H1 (cell line): ENCODE data around the gene PHRF1. TPM values are rescaled to one million over a fixed set of nuclear protein-coding genes. Genes with fewer than 3 reads are reported as not detected.

Experiments used
- CTCF ChIA-PET: fragments of 300-600 bp; sonication (Branson Sonifier 250); formaldehyde crosslinking; loops from one replicate; lab custom pipeline; 2021; ENCODE audit not compliant: partially characterized antibody; lab: Charles Lee
- POLR2A ChIA-PET: fragments of 300-600 bp; sonication (Branson Sonifier 250); formaldehyde crosslinking; loops from one replicate; lab custom pipeline; 2021; ENCODE audit warnings: inconsistent platforms; ENCODE audit not compliant: partially characterized antibody; lab: Charles Lee
- DNase-seq, 2 experiments: peaks; one replicate each; pipeline versions ENCODE4 v3.0.0 to v3.0.0-alpha.2; 2010 to 2022; ENCODE audit warnings: low spot score in 2 of 2, low read depth in 1 of 2, mixed read lengths in 1 of 2
- FAIRE-seq: peaks from 2 replicates; lab custom pipeline; 2011; peaks lifted over from hg19 to GRCh38; lab: Jason Lieb, UNC
- H2AFZ ChIP-seq: 2 replicates; pipeline ENCODE4 v1.8.1; 2012; ENCODE audit warnings: low read length, inconsistent platforms
- H2AK5ac ChIP-seq: 2 replicates; pipeline ENCODE4 v1.6.1; 2013; ENCODE audit warnings: low read depth, low read length
- H2BK120ac ChIP-seq: replicated peaks from 2 replicates; pipeline ENCODE3; 2013; ENCODE audit warnings: low read depth, low read length, inconsistent platforms
- H2BK12ac ChIP-seq: 2 replicates; pipeline ENCODE4 v1.6.1; 2013; ENCODE audit warnings: low read depth, low read length
- H2BK15ac ChIP-seq: 2 replicates; pipeline ENCODE4 v1.6.1; 2013; ENCODE audit warnings: low read length
- H2BK20ac ChIP-seq: 2 replicates; pipeline ENCODE4 v1.6.1; 2013; ENCODE audit warnings: low read length
- H2BK5ac ChIP-seq: 2 replicates; pipeline ENCODE4 v1.6.1; 2013; ENCODE audit warnings: low read depth, low read length
- H3K14ac ChIP-seq: 2 replicates; pipeline ENCODE4 v1.6.1; 2013; ENCODE audit warnings: inconsistent platforms; ENCODE audit not compliant: insufficient read length
- H3K18ac ChIP-seq: 2 replicates; pipeline ENCODE4 v1.6.1; 2013; ENCODE audit warnings: low read length; ENCODE audit errors: extremely low read depth
- H3K23ac ChIP-seq: 2 replicates; pipeline ENCODE4 v1.6.1; 2013; ENCODE audit warnings: inconsistent platforms; ENCODE audit not compliant: insufficient read length
- H3K23me2 ChIP-seq: 2 replicates; pipeline ENCODE4 v1.6.1; 2013; ENCODE audit warnings: low read depth, low read length
- H3K27ac ChIP-seq: 2 replicates; pipeline ENCODE4 v1.6.1; 2011; ENCODE audit warnings: low read depth, low read length, inconsistent platforms
- H3K27me3 ChIP-seq, 4 experiments: replicated peaks in 1 of 4; 1 replicate in 1 of 4; 2 replicates in 3 of 4; pipeline versions ENCODE4 v1.6.1 to v1.8.1; 2011 to 2013; ENCODE audit warnings: low read length in 3 of 4, mild to moderate bottlenecking in 3 of 4, inconsistent platforms in 2 of 4, mixed read lengths in 2 of 4, moderate library complexity in 1 of 4; ENCODE audit not compliant: control insufficient read depth in 3 of 4, insufficient read depth in 3 of 4; ENCODE audit errors: extremely low read depth in 1 of 4
- H3K36me3 ChIP-seq, 4 experiments: 2 replicates each; pipeline versions ENCODE4 v1.6.1 to v1.8.1; 2011 to 2013; ENCODE audit warnings: mild to moderate bottlenecking in 4 of 4, low read length in 3 of 4, moderate library complexity in 2 of 4, control low read depth in 1 of 4, inconsistent platforms in 1 of 4; ENCODE audit not compliant: insufficient read depth in 4 of 4, control insufficient read depth in 2 of 4
- H3K4ac ChIP-seq: replicated peaks from 2 replicates; pipeline ENCODE3; 2013; ENCODE audit warnings: low read length, low read depth, mixed read lengths, inconsistent platforms; ENCODE audit not compliant: insufficient read length
- H3K4me1 ChIP-seq, 4 experiments: replicated peaks in 1 of 4; 1 replicate in 1 of 4; 2 replicates in 3 of 4; pipeline versions ENCODE4 v1.6.1 to v1.8.1; 2011 to 2013; ENCODE audit warnings: low read length in 3 of 4, inconsistent platforms in 2 of 4, mixed read lengths in 1 of 4; ENCODE audit not compliant: insufficient read depth in 4 of 4, control insufficient read depth in 3 of 4
- H3K4me2 ChIP-seq, 2 experiments: 2 replicates each; pipeline versions ENCODE4 v1.6.1 to v1.8.1; 2011 to 2013; ENCODE audit warnings: low read depth in 2 of 2, low read length in 2 of 2, control low read depth in 1 of 2, inconsistent platforms in 1 of 2, mild to moderate bottlenecking in 1 of 2; ENCODE audit not compliant: insufficient read depth in 1 of 2
- H3K4me3 ChIP-seq, 4 experiments: fragments of 200-600, 300-600 bp in 1 of 4; sonication (generic), shearing (Covaris generic), sonication (Bioruptor Twin) in 1 of 4; 2 replicates each; pipeline versions ENCODE4 v1.5.1 to v1.8.1; 2011 to 2016; ENCODE audit warnings: low read length in 4 of 4, low read depth in 3 of 4, control low read depth in 2 of 4, inconsistent platforms in 2 of 4, mild to moderate bottlenecking in 2 of 4, mixed read lengths in 1 of 4, moderate library complexity in 1 of 4; ENCODE audit not compliant: insufficient read depth in 2 of 4; ENCODE audit errors: extremely low read depth in 1 of 4
- H3K56ac ChIP-seq: replicated peaks from 2 replicates; pipeline ENCODE3; 2013; ENCODE audit warnings: low read depth, mild to moderate bottlenecking, mixed read lengths, low read length, inconsistent platforms; ENCODE audit not compliant: insufficient read length
- H3K79me1 ChIP-seq: 2 replicates; pipeline ENCODE4 v1.6.1; 2013; ENCODE audit warnings: low read depth, low read length, control low read depth
- H3K79me2 ChIP-seq, 2 experiments: 2 replicates each; pipeline versions ENCODE4 v1.6.1 to v1.8.1; 2012 to 2013; ENCODE audit warnings: low read length in 2 of 2, mild to moderate bottlenecking in 2 of 2, inconsistent platforms in 1 of 2; ENCODE audit not compliant: insufficient read depth in 2 of 2, control insufficient read depth in 1 of 2
- H3K9ac ChIP-seq, 4 experiments: replicated peaks in 1 of 4; 1 replicate in 1 of 4; 2 replicates in 3 of 4; pipeline versions ENCODE4 v1.6.1 to v1.8.1; 2011 to 2013; ENCODE audit warnings: low read depth in 3 of 4, low read length in 3 of 4, control low read depth in 2 of 4, mild to moderate bottlenecking in 2 of 4, moderate library complexity in 2 of 4, inconsistent platforms in 1 of 4; ENCODE audit errors: extremely low read depth in 1 of 4
- H3K9me3 ChIP-seq, 2 experiments: 2 replicates each; pipeline versions ENCODE4 v1.6.1 to v1.8.1; 2012 to 2013; ENCODE audit warnings: mild to moderate bottlenecking in 2 of 2, moderate library complexity in 2 of 2, control low read depth in 1 of 2, inconsistent platforms in 1 of 2, low read depth in 1 of 2, low read length in 1 of 2, mixed read lengths in 1 of 2; ENCODE audit not compliant: insufficient read depth in 2 of 2
- H4K20me1 ChIP-seq, 2 experiments: replicated peaks in 1 of 2; 2 replicates each; pipeline versions ENCODE3 to v1.8.1; 2011 to 2013; ENCODE audit warnings: inconsistent platforms in 2 of 2, low read length in 2 of 2, mild to moderate bottlenecking in 1 of 2; ENCODE audit not compliant: insufficient read depth in 2 of 2, control insufficient read depth in 1 of 2
- H4K5ac ChIP-seq: 2 replicates; pipeline ENCODE4 v1.6.1; 2013; ENCODE audit warnings: low read length, low read depth, mixed read lengths, inconsistent platforms; ENCODE audit not compliant: insufficient read length
- H4K8ac ChIP-seq: 2 replicates; pipeline ENCODE4 v1.8.0; 2013; ENCODE audit warnings: mild to moderate bottlenecking, moderate library complexity, low read length, inconsistent platforms; ENCODE audit not compliant: insufficient read depth; ENCODE audit errors: extremely low read depth
- H4K91ac ChIP-seq: replicated peaks from 2 replicates; pipeline ENCODE3; 2013; ENCODE audit warnings: low read length, mixed read lengths, inconsistent platforms; ENCODE audit not compliant: insufficient read length
- EP300 ChIP-seq, 2 experiments: IDR thresholded peaks; 1 replicate in 1 of 2; 2 replicates in 1 of 2; pipeline ENCODE4 v1.6.1; 2011 to 2012; ENCODE audit warnings: low read depth in 2 of 2, low read length in 2 of 2, mild to moderate bottlenecking in 2 of 2, borderline replicate concordance in 1 of 2, inconsistent platforms in 1 of 2, moderate library complexity in 1 of 2
- EZH2 ChIP-seq: fragments of 200-600 bp; sonication (generic); IDR thresholded peaks from 2 replicates; pipeline ENCODE4 v1.7.1; 2012; ENCODE audit warnings: low read depth, mild to moderate bottlenecking, moderate library complexity, low read length, inconsistent platforms; ENCODE audit not compliant: severe bottlenecking
- HDAC6 ChIP-seq: IDR thresholded peaks from one replicate; pipeline ENCODE4 v1.7.1; 2012; ENCODE audit warnings: low read depth, mild to moderate bottlenecking, inconsistent platforms, low read length, moderate library complexity
- NANOG ChIP-seq: IDR thresholded peaks from 2 replicates; pipeline ENCODE4 v1.6.1; 2011; ENCODE audit warnings: low read length, low read depth, mild to moderate bottlenecking, inconsistent platforms; ENCODE audit not compliant: insufficient read depth, poor library complexity, severe bottlenecking
- NRF1 ChIP-seq: IDR thresholded peaks from 2 replicates; pipeline ENCODE4 v1.6.1; 2011; ENCODE audit warnings: mild to moderate bottlenecking, low read depth, low read length, improper control_type of control experiment
- RXRA ChIP-seq: IDR thresholded peaks from 2 replicates; pipeline ENCODE4 v1.6.1; 2011; ENCODE audit warnings: low read depth, mild to moderate bottlenecking, low read length, moderate library complexity; ENCODE audit not compliant: insufficient read depth
- SIRT6 ChIP-seq: IDR thresholded peaks from one replicate; pipeline ENCODE4 v1.7.1; 2012; ENCODE audit warnings: low read length, inconsistent platforms
- WGBS, 2 experiments: shearing (Covaris generic) in 1 of 2; methylation state at CpG; one replicate each; pipeline versions ENCODE4 v1.1.6 to v1.1.7; 2013 to 2015; ENCODE audit warnings: low lambda C conversion rate in 2 of 2, mixed read lengths in 2 of 2, inconsistent platforms in 1 of 2, low coverage in 1 of 2, missing lambda C conversion rate in 1 of 2; ENCODE audit not compliant: insufficient replicate concordance in 2 of 2, insufficient coverage in 1 of 2, insufficient read length in 1 of 2; ENCODE audit errors: extremely low coverage in 1 of 2, missing lambda C conversion rate in 1 of 2; 5-methylcytosine and 5-hydroxymethylcytosine counted together
- polyA plus RNA-seq, 7 experiments: library from polyadenylated mRNA; depleted of rRNA in 3 of 7; stranded (reverse) in 5 of 7; unstranded in 2 of 7; fragments of >200 nt in 5 of 7; fragments of 200-250 nt in 2 of 7; gene quantifications; 1 replicate in 5 of 7; 2 replicates in 1 of 7; 4 replicates in 1 of 7; pipeline versions ENCODE4 v1.2.1 to v1.2.3, GENCODE V29; 2011 to 2013; ENCODE audit warnings: missing spikeins in 2 of 7, mixed read lengths in 2 of 7
- total RNA-seq: library from RNA; stranded (reverse); fragmentation: NEBNext Ultra II Directional; extraction: Animal tissue kit (Norgen Biotek cat#: 25700); gene quantifications from 2 replicates; pipeline ENCODE4 v1.2.1, GENCODE V29; 2021
- TF ChIP-seq, protein P1 (sequence below): IDR thresholded peaks from 2 replicates; pipeline ENCODE4 v1.6.1; 2011; ENCODE audit warnings: low read length, improper control_type of control experiment
- TF ChIP-seq, protein P2 (sequence below): IDR thresholded peaks from 2 replicates; pipeline ENCODE4 v1.6.1; 2012; ENCODE audit warnings: inconsistent platforms
- TF ChIP-seq, protein P3 (sequence below): IDR thresholded peaks from 2 replicates; pipeline ENCODE4 v1.6.1; 2012; ENCODE audit warnings: inconsistent platforms

Gene PHRF1
- total and polyA plus RNA-seq, 2 of the 8 experiments (the other 6 are each of a cell fraction or from before 2014, with no cell fraction given) = 13.4 to 37.3 TPM

- 94% methylated on average over 30 of the region's 30 CpGs; no CpG with 5 or more reads in 1 of the 2 experiments for WGBS, 2 experiments
- Histone ChIP-seq H3K27me3 (no peaks in the 10 kb centered on the region), H3K36me3 (peaks cover 0 to 20% (median 10%) of the 10 kb centered on the region in 4 experiments; a peak in 7 of 8 replicates), H3K23ac (no peak overlapping the region), H4K8ac (no peak overlapping the region), H3K56ac (no peak overlapping the region), H3K18ac (no peak overlapping the region), H4K91ac (no peak overlapping the region), H3K4me3 (no peak overlapping the region), H4K5ac (no peak overlapping the region), H2AK5ac (no peak overlapping the region), H3K4ac (no peak overlapping the region), H2BK20ac (no peak overlapping the region), H4K20me1 (no peaks in the 10 kb centered on the region), H3K9me3 (no peaks in the 10 kb centered on the region), H3K27ac (no peak overlapping the region), H2BK5ac (no peak overlapping the region), H2BK15ac (no peak overlapping the region), H3K23me2 (no peaks in the 10 kb centered on the region), H3K14ac (no peak overlapping the region), H2BK12ac (no peak overlapping the region), H3K4me2 (no peak overlapping the region), H3K79me2 (no peaks in the 10 kb centered on the region), H3K9ac (no peak overlapping the region), H3K79me1 (no peaks in the 10 kb centered on the region), H3K4me1 (no peaks in the 10 kb centered on the region), H2BK120ac (no peak overlapping the region), H2AFZ (no peak overlapping the region)
- FAIRE-seq (no peak), DNase-seq (no peak)
- POLR2A ChIA-PET = interaction anchor here (0.6 to 4.0 kb wide), 9 partner anchors 8 to 154 kb away, joined by 3 to 19 read pairs (median 4); partner anchors contain the start of gene TALDO1
- CTCF ChIA-PET = interaction anchor here (0.7 to 2.2 kb wide), 13 partner anchors 10 to 108 kb away, joined by 3 to 11 read pairs (median 4); no protein-coding TSS in a partner anchor
- TF ChIP-seq NRF1 (no peak), EP300 (IDR thresholded peaks at IDR 0.05; ENCODE audit: borderline replicate concordance in 1 of 2, low read depth in 2 of 2, low read length in 2 of 2) (no peak), HDAC6 (no peak), NANOG (no peak), SIRT6 (no peak), EZH2 (no peak), RXRA (no peak)
- TF ChIP-seq, protein P1, sequence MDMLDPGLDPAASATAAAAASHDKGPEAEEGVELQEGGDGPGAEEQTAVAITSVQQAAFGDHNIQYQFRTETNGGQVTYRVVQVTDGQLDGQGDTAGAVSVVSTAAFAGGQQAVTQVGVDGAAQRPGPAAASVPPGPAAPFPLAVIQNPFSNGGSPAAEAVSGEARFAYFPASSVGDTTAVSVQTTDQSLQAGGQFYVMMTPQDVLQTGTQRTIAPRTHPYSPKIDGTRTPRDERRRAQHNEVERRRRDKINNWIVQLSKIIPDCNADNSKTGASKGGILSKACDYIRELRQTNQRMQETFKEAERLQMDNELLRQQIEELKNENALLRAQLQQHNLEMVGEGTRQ = no peak
- TF ChIP-seq, protein P2, sequence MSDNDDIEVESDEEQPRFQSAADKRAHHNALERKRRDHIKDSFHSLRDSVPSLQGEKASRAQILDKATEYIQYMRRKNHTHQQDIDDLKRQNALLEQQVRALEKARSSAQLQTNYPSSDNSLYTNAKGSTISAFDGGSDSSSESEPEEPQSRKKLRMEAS = no peak
- TF ChIP-seq, protein P3, sequence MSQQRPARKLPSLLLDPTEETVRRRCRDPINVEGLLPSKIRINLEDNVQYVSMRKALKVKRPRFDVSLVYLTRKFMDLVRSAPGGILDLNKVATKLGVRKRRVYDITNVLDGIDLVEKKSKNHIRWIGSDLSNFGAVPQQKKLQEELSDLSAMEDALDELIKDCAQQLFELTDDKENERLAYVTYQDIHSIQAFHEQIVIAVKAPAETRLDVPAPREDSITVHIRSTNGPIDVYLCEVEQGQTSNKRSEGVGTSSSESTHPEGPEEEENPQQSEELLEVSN = no peak
Measured at GRCh38 chr11:655036-655726, 78.9 kb downstream of the PHRF1 start.
